Measurements from ENCODE around the gene TUFT1. TPM values are rescaled to one million over a fixed set of nuclear protein-coding genes. Genes with fewer than 3 reads are reported as not detected.

TUFT1 gene
- total and polyA plus RNA-seq, 7 experiments from 2014 or later, result 0.92 to 4.8 (median 3.1) TPM

- no peak overlapping the region for H3K27ac Mint-ChIP-seq
- H3K4me1 Mint-ChIP-seq, result peaks cover 0 to 4% (median 0%) of the 10 kb centered on the region in 7 donors
- no peak for DNase-seq
- H3K27me3 Mint-ChIP-seq, result peaks cover 5 to 27% (median 17%) of the 10 kb centered on the region in 5 donors
- no peak overlapping the region for H3K4me3 Mint-ChIP-seq
- ATAC-seq, result no peak
- intact Hi-C loops (cut with micrococcal nuclease), result no loop called here
- POLR2A ChIA-PET, result no interaction called here
- CTCF ChIA-PET, result interaction anchor here (0.7 kb wide), 1 partner anchor 75 kb away, joined by 3 read pairs; no protein-coding TSS in a partner anchor
- H3K4me1 ChIP-seq (ENCODE audit: control insufficient read depth in 2 of 2, insufficient read depth in 2 of 2, low read length in 2 of 2), result no peaks in the 10 kb centered on the region
- H3K27ac ChIP-seq (ENCODE audit: low read depth, low read length), result no peak overlapping the region
- H3K9me3 ChIP-seq (ENCODE audit: control insufficient read depth in 2 of 3, low read length in 3 of 3), result no peaks in the 10 kb centered on the region
- no peak overlapping the region for H3K4me3 ChIP-seq (ENCODE audit: low read length)
- H3K9me3 Mint-ChIP-seq, result no peaks in the 10 kb centered on the region
- no peaks in the 10 kb centered on the region for H3K27me3 ChIP-seq (ENCODE audit: control insufficient read depth in 2 of 2, insufficient read depth in 2 of 2, low read length in 2 of 2)
- H3K36me3 Mint-ChIP-seq, result no peaks in the 10 kb centered on the region
- H3K36me3 ChIP-seq (ENCODE audit: control insufficient read depth in 2 of 3, insufficient read depth in 3 of 3, low read length in 3 of 3), result no peaks in the 10 kb centered on the region
Measured at GRCh38 chr1:151604291-151604690, 64.2 kb downstream of the TUFT1 start.

DNA sequence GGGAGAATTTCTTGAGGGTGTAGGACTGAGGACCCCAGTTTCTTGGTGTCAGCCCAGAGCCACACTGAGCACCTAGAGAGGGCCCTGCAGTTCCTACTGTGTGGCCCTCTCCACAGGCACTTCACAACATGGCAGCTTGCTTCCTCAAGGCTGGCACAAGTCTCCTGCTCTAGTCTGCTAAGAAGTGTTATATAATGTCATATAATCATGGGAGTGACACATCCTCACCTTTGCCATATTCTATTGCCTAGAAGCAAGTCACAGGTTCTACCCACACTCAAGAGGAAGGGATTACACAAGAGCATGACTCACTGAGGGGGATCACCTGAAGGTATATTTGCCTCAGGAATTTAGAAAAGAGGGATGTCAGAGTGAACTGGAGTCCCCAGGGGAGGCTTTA lies 66.3 kb downstream of the TUFT1 start:
- Histone ChIP-seq H3K27ac (ENCODE audit: low read depth, low read length) (no peak overlapping the region), H3K4me1 (ENCODE audit: control insufficient read depth in 2 of 2, insufficient read depth in 2 of 2, low read length in 2 of 2) (peaks cover 0 to 1% of the 10 kb centered on the region in 2 donors), H3K36me3 (ENCODE audit: control insufficient read depth in 2 of 3, insufficient read depth in 3 of 3, low read length in 3 of 3) (no peaks in the 10 kb centered on the region), H3K4me3 (ENCODE audit: low read length) (no peak overlapping the region), H3K9me3 (ENCODE audit: control insufficient read depth in 2 of 3, low read length in 3 of 3) (no peaks in the 10 kb centered on the region), H3K27me3 (ENCODE audit: control insufficient read depth in 2 of 2, insufficient read depth in 2 of 2, low read length in 2 of 2) (no peaks in the 10 kb centered on the region)
- H3K36me3 Mint-ChIP-seq, result no peaks in the 10 kb centered on the region
- ATAC-seq, result no peak
- no peak overlapping the region for H3K4me3 Mint-ChIP-seq
- H3K9me3 Mint-ChIP-seq, result no peaks in the 10 kb centered on the region
- CTCF ChIA-PET, result no interaction called here
- peaks cover under 1 to 4% (median 2%) of the 10 kb centered on the region in 7 donors for H3K4me1 Mint-ChIP-seq
- POLR2A ChIA-PET, result no interaction called here
- H3K27ac Mint-ChIP-seq, result peak overlapping the region in 1 of 9 donors; percentile 79
- intact Hi-C loops (cut with micrococcal nuclease), result no loop called here
- H3K27me3 Mint-ChIP-seq, result peaks cover 5 to 27% (median 17%) of the 10 kb centered on the region in 5 donors
- no peak for DNase-seq

DNA sequence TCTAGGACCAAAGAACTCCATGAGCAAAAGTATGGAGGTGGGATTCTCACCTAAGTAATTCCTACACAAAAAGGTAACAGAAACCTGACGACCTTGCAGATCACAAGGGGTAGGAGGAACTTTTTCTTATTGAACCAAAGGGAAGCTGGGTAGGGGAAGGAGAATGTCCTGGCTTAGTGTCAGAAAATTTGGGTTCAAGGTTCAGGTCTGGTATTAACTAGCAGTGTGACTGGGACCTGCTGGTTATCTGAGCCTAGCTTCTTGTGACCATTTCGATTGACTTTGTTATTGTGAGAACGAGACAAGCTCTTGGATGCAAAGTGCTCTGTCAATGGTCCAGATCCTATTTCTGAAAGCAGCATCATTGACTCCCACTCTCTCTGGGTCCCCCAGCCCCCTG lies 66.7 kb downstream of the TUFT1 start:
- CTCF ChIA-PET, result no interaction called here
- Mint-ChIP-seq H3K4me3 (no peak overlapping the region), H3K27me3 (peaks cover 5 to 27% (median 17%) of the 10 kb centered on the region in 5 donors), H3K27ac (no peak overlapping the region), H3K36me3 (no peaks in the 10 kb centered on the region), H3K4me1 (peaks cover 4 to 7% (median 6%) of the 10 kb centered on the region in 7 donors), H3K9me3 (no peaks in the 10 kb centered on the region)
- intact Hi-C loops (cut with micrococcal nuclease), result no loop called here
- POLR2A ChIA-PET, result no interaction called here
- no peak overlapping the region for H3K27ac ChIP-seq (ENCODE audit: low read depth, low read length)
- no peak for DNase-seq
- peaks cover 0 to 1% (median 0%) of the 10 kb centered on the region in 3 experiments for H3K36me3 ChIP-seq (ENCODE audit: control insufficient read depth in 2 of 3, insufficient read depth in 3 of 3, low read length in 3 of 3)
- ATAC-seq, result no peak
- no peak overlapping the region for H3K4me3 ChIP-seq (ENCODE audit: low read length)
- no peaks in the 10 kb centered on the region for H3K9me3 ChIP-seq (ENCODE audit: control insufficient read depth in 2 of 3, low read length in 3 of 3)
- peaks cover 0 to 4% of the 10 kb centered on the region in 2 donors for H3K4me1 ChIP-seq (ENCODE audit: control insufficient read depth in 2 of 2, insufficient read depth in 2 of 2, low read length in 2 of 2)
- no peaks in the 10 kb centered on the region for H3K27me3 ChIP-seq (ENCODE audit: control insufficient read depth in 2 of 2, insufficient read depth in 2 of 2, low read length in 2 of 2)

- Mint-ChIP-seq H3K36me3 (peaks cover 0 to 8% (median 0%) of the 10 kb centered on the region in 5 donors), H3K4me1 (peaks cover 25 to 32% (median 28%) of the 10 kb centered on the region in 7 donors), H3K27ac (no peak overlapping the region), H3K4me3 (no peak overlapping the region), H3K27me3 (peaks cover 0 to 18% (median 9%) of the 10 kb centered on the region in 5 donors), H3K9me3 (peaks cover 0 to 2% (median 0%) of the 10 kb centered on the region in 11 donors)
- Histone ChIP-seq H3K27me3 (ENCODE audit: control insufficient read depth in 2 of 2, insufficient read depth in 2 of 2, low read length in 2 of 2) (no peaks in the 10 kb centered on the region), H3K27ac (ENCODE audit: low read depth, low read length) (no peak overlapping the region), H3K36me3 (ENCODE audit: control insufficient read depth in 2 of 3, insufficient read depth in 3 of 3, low read length in 3 of 3) (peaks cover 0 to 12% (median 0%) of the 10 kb centered on the region in 3 experiments), H3K9me3 (ENCODE audit: control insufficient read depth in 2 of 3, low read length in 3 of 3) (no peaks in the 10 kb centered on the region), H3K4me1 (ENCODE audit: control insufficient read depth in 2 of 2, insufficient read depth in 2 of 2, low read length in 2 of 2) (peaks cover 11 to 14% of the 10 kb centered on the region in 2 donors), H3K4me3 (ENCODE audit: low read length) (no peak overlapping the region)
- intact Hi-C loops (cut with micrococcal nuclease), result loop anchor here (2.0 to 5.0 kb wide), 8 partner anchors 15 to 443 kb away; partner anchors contain the start of genes C2CD4D (in 2 of the 2), LYSMD1 (in 1 of the 2), POGZ (in 1 of the 2) and PSMD4 (in 1 of the 2)
- DNase-seq (no peak), ATAC-seq (no peak)
- POLR2A ChIA-PET, result interaction anchor here (1.1 to 1.2 kb wide), 3 partner anchors 14 to 47 kb away, joined by 4 read pairs; no protein-coding TSS in a partner anchor
- CTCF ChIA-PET, result interaction anchor here (0.6 to 0.7 kb wide), 2 partner anchors 211 to 226 kb away, joined by 3 to 4 read pairs; no protein-coding TSS in a partner anchor
Measured at GRCh38 chr1:151610142-151610541, 70.0 kb downstream of the TUFT1 start.

DNA sequence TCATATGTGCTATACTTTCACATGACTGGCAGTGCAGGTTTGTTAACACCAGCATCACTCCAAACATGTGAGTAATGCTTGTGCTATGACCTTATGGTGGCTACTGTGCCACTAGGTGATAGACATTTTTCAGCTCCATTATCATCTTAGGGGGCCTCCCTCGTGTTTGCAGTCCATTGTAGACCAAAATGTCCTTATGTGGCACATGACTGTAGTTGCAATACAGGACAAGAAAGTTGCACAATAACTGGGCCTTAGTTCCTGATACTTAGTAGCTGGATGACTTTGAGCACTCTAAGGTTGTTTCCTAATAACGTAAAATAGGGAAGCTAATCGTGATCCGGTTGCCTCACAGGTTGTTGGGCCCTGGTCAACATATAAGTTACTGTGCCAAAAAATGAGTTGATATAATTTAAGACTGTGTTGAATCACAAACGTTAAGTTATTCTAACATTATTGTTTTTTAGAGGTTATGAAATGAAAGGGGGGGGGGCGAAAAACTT lies 71.2 kb downstream of the TUFT1 start:
- Histone ChIP-seq H3K27ac (ENCODE audit: low read depth, low read length) (peak overlapping the region; percentile 98), H3K9me3 (ENCODE audit: control insufficient read depth in 2 of 3, low read length in 3 of 3) (no peaks in the 10 kb centered on the region), H3K27me3 (ENCODE audit: control insufficient read depth in 2 of 2, insufficient read depth in 2 of 2, low read length in 2 of 2) (no peaks in the 10 kb centered on the region), H3K4me3 (ENCODE audit: low read length) (no peak overlapping the region), H3K36me3 (ENCODE audit: control insufficient read depth in 2 of 3, insufficient read depth in 3 of 3, low read length in 3 of 3) (peaks cover 0 to 12% (median 0%) of the 10 kb centered on the region in 3 experiments), H3K4me1 (ENCODE audit: control insufficient read depth in 2 of 2, insufficient read depth in 2 of 2, low read length in 2 of 2) (peaks cover 11 to 18% of the 10 kb centered on the region in 2 donors)
- peak in 1 of 9 donors; percentile 4 for DNase-seq
- Mint-ChIP-seq H3K27ac (peak overlapping the region in 8 of 9 donors; percentile 83 to 98 (median 90)), H3K4me1 (peaks cover 36 to 44% (median 39%) of the 10 kb centered on the region in 7 donors), H3K9me3 (peaks cover 0 to 2% (median 0%) of the 10 kb centered on the region in 11 donors), H3K27me3 (peaks cover 0 to 12% (median 6%) of the 10 kb centered on the region in 5 donors), H3K36me3 (peaks cover 0 to 11% (median 3%) of the 10 kb centered on the region in 5 donors), H3K4me3 (peak overlapping the region; percentile 74 to 100 (median 96))
- intact Hi-C loops (cut with micrococcal nuclease), result loop anchor here (1.0 to 5.0 kb wide), 17 partner anchors 17 to 444 kb away; partner anchors contain the start of genes C2CD4D (in 2 of the 2), MRPL9 (in 2 of the 2), TDRKH (in 2 of the 2) and TUFT1 (in 2 of the 2)
- POLR2A ChIA-PET, result interaction anchor here (2.5 kb wide), 1 partner anchor 152 kb away, joined by 12 read pairs; the partner anchor contains the start of gene MRPL9
- CTCF ChIA-PET, result interaction anchor here (0.7 kb wide), 2 partner anchors 67 to 100 kb away, joined by 3 to 6 read pairs; partner anchors contain the start of gene CGN
- peak; percentile 48 for ATAC-seq

DNA sequence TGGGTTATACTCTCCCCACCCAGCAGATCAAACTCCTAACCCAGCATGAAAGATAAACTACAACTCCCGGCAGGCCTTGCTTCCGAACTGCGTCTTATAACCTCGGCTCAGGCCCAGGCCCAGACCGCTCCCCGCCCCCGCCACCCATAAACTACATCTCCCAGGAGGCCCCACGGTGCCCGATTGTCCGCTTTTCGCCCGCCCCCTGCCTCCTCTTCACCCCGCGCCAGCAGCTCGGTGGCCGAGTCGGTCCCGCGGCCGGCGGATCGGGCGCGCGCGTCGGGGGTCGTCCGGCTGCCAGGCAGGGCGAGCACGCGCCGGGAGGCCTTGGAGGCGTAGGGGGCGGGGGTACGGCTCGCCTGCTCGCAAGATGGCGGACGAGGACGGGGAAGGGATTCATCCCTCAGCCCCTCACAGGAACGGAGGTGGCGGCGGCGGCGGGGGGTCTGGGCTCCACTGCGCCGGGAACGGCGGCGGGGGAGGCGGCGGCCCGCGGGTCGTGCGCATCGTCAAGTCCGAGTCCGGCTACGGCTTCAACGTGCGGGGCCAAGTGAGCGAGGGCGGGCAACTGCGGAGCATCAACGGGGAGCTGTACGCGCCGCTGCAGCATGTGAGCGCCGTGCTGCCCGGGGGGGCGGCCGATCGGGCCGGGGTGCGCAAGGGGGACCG lies 71.9 kb downstream of the TUFT1 start, which contains the start of gene SNX27:
Gene SNX27, plus strand, starts transcription at position 219 of the 669 bp plus-strand sequence. Its CDS starts 152 bp downstream, at position 371.
- peaks cover 0 to 11% (median 3%) of the 10 kb centered on the region in 5 donors for H3K36me3 Mint-ChIP-seq
- H3K4me3 ChIP-seq (ENCODE audit: low read length), result peak within 1 kb of the TSS; percentile 80
- no peaks in the 10 kb centered on the region for H3K27me3 ChIP-seq (ENCODE audit: control insufficient read depth in 2 of 2, insufficient read depth in 2 of 2, low read length in 2 of 2)
- H3K27ac ChIP-seq (ENCODE audit: low read depth, low read length), result peak within 1 kb of the TSS; percentile 98
- peaks cover 40 to 50% (median 45%) of the 10 kb centered on the region in 7 donors for H3K4me1 Mint-ChIP-seq
- DNase-seq (peak; percentile 76 to 94 (median 87)), ATAC-seq (peak; percentile 95)
- H3K9me3 ChIP-seq (ENCODE audit: control insufficient read depth in 2 of 3, low read length in 3 of 3), result no peaks in the 10 kb centered on the region
- ChIA-PET CTCF (interaction anchor here (0.7 kb wide), 2 partner anchors 66 to 101 kb away, joined by 3 to 6 read pairs; partner anchors contain the start of gene CGN), POLR2A (interaction anchor here (0.6 to 2.5 kb wide), 4 partner anchors 71 to 447 kb away, joined by 3 to 12 read pairs (median 4); partner anchors contain the start of genes LYSMD1 and MRPL9)
- H3K27ac Mint-ChIP-seq, result peak within 1 kb of the TSS; percentile 88 to 98 (median 92)
- peaks cover 0 to 11% (median 6%) of the 10 kb centered on the region in 5 donors for H3K27me3 Mint-ChIP-seq
- peaks cover 11 to 18% of the 10 kb centered on the region in 2 donors for H3K4me1 ChIP-seq (ENCODE audit: control insufficient read depth in 2 of 2, insufficient read depth in 2 of 2, low read length in 2 of 2)
- intact Hi-C loops (cut with micrococcal nuclease), result loop anchor here (1.0 to 5.0 kb wide), 20 partner anchors 17 to 445 kb away; partner anchors contain the start of genes C2CD4D (in 2 of the 2), MRPL9 (in 2 of the 2), POGZ (in 2 of the 2) and PSMD4 (in 2 of the 2)
- peaks cover 0 to 2% (median 0%) of the 10 kb centered on the region in 11 donors for H3K9me3 Mint-ChIP-seq
- H3K36me3 ChIP-seq (ENCODE audit: control insufficient read depth in 2 of 3, insufficient read depth in 3 of 3, low read length in 3 of 3), result peaks cover 0 to 12% (median 0%) of the 10 kb centered on the region in 3 experiments
- H3K4me3 Mint-ChIP-seq, result peak within 1 kb of the TSS; percentile 89 to 100 (median 97)

Data from naive thymus-derived CD4-positive, alpha-beta T cell (primary cell).